Right ventricle myocardium inferior (tissue), 1 donor: ENCODE measurements around the gene EXOC6B. TPM values are rescaled to one million over a fixed set of nuclear protein-coding genes. Genes with fewer than 3 reads are reported as not detected.
"Not testable (repeated sequence)": the region's sequence is repeated elsewhere in the genome, so short reads cannot be mapped to it uniquely, and the experiment has no call there.

Source experiments
- ATAC-seq: fragments of 200-7000 bp; cut with Tn5 transposase; one replicate; pipeline ENCODE4 v1.9.1; 2020; ENCODE audit warnings: mild to moderate bottlenecking, moderate library complexity
- DNase-seq: peaks from one replicate; pipeline ENCODE4 v3.0.0; 2021; ENCODE audit errors: missing footprints
- intact Hi-C: fragments of 100-400 bp; cut with DNase I; formaldehyde crosslinking; loops from one replicate; pipeline ENCODE4 v1.11.0; 2022
- total RNA-seq: library from RNA; stranded (reverse); fragmentation: NEBNext Ultra II Directional; extraction: Animal tissue kit (Norgen Biotek cat#: 25700); gene quantifications from one replicate; pipeline ENCODE4 v1.2.1, GENCODE V29; 2021
- donor health status: DM: no; HTN: yes; CAD: no; lungs with severe emphysema.

Gene EXOC6B
- total RNA-seq, 1 donor from 2014 or later = 117 TPM

GRCh38 chr2:72583836-72584235 is 242.0 kb downstream of the EXOC6B start:
- ATAC-seq, DNase-seq, intact Hi-C loops: not testable (repeated sequence)

GRCh38 chr2:72583376-72583775 is 242.5 kb downstream of the EXOC6B start:
- intact Hi-C loops = no loop called here
- ATAC-seq (no peak), DNase-seq (no peak)

- DNase-seq (peak; percentile 41), ATAC-seq (no peak)
- intact Hi-C loops = no loop called here
Observed at GRCh38 chr2:72581560-72582181, 244.2 kb downstream of the EXOC6B start.

GRCh38 chr2:72579591-72580180 is 246.1 kb downstream of the EXOC6B start:
- ATAC-seq (no peak), DNase-seq (no peak)
- intact Hi-C loops = loop anchor here (5.0 to 10.0 kb wide), 2 partner anchors 427 to 655 kb away; no protein-coding TSS in a partner anchor

GRCh38 chr2:72576861-72577260 is 249.0 kb downstream of the EXOC6B start:
- intact Hi-C loops = loop anchor here (5.0 to 10.0 kb wide), 2 partner anchors 425 to 652 kb away; no protein-coding TSS in a partner anchor
- DNase-seq (no peak), ATAC-seq (no peak)

GRCh38 chr2:72576459-72576858 is 249.4 kb downstream of the EXOC6B start:
- intact Hi-C loops = loop anchor here (5.0 to 10.0 kb wide), 2 partner anchors 424 to 652 kb away; no protein-coding TSS in a partner anchor
- DNase-seq (no peak), ATAC-seq (no peak)

- no peak for ATAC-seq
- intact Hi-C loops = loop anchor here (5.0 to 10.0 kb wide), 2 partner anchors 423 to 650 kb away; no protein-coding TSS in a partner anchor
- no peak for DNase-seq
Observed at GRCh38 chr2:72574886-72575285, 250.9 kb downstream of the EXOC6B start.

GRCh38 chr2:72573232-72573631 is 252.6 kb downstream of the EXOC6B start:
- ATAC-seq = no peak
- intact Hi-C loops = loop anchor here (10.0 kb wide), 1 partner anchor 648 kb away; no protein-coding TSS in a partner anchor

GRCh38 chr2:72572501-72572900 is 253.3 kb downstream of the EXOC6B start:
- DNase-seq = no peak
- no peak for ATAC-seq
- intact Hi-C loops = loop anchor here (10.0 kb wide), 1 partner anchor 648 kb away; no protein-coding TSS in a partner anchor

More at GRCh38 chr2:72573232-72573631, 252.6 kb downstream of the EXOC6B start:
- DNase-seq = no peak

GRCh38 chr2:72570413-72570812 is 255.4 kb downstream of the EXOC6B start:
- intact Hi-C loops = loop anchor here (10.0 kb wide), 1 partner anchor 646 kb away; no protein-coding TSS in a partner anchor
- ATAC-seq (no peak), DNase-seq (no peak)

GRCh38 chr2:72562451-72563153 is 263.2 kb downstream of the EXOC6B start:
- ATAC-seq (no peak), DNase-seq (no peak)
- intact Hi-C loops = no loop called here

GRCh38 chr2:72561621-72562318 is 264.1 kb downstream of the EXOC6B start:
- DNase-seq (no peak), ATAC-seq (peak; percentile 46)
- intact Hi-C loops = no loop called here

GRCh38 chr2:72555943-72556342 is 269.9 kb downstream of the EXOC6B start:
- DNase-seq (no peak), ATAC-seq (no peak)
- intact Hi-C loops = no loop called here

GRCh38 chr2:72555363-72555762 is 270.5 kb downstream of the EXOC6B start:
- intact Hi-C loops, ATAC-seq, DNase-seq: not testable (repeated sequence)

GRCh38 chr2:72554910-72555309 is 270.9 kb downstream of the EXOC6B start:
- DNase-seq, intact Hi-C loops, ATAC-seq: not testable (repeated sequence)

GRCh38 chr2:72554381-72554780 is 271.5 kb downstream of the EXOC6B start:
- ATAC-seq = no peak
- intact Hi-C loops = no loop called here
- DNase-seq = no peak

- intact Hi-C loops = no loop called here
- no peak for ATAC-seq
- no peak for DNase-seq
Observed at GRCh38 chr2:72548081-72548764, 277.6 kb downstream of the EXOC6B start.

GRCh38 chr2:72545790-72546189 is 280.0 kb downstream of the EXOC6B start:
- no peak for ATAC-seq
- intact Hi-C loops = no loop called here

More at GRCh38 chr2:72545790-72546189, 280.0 kb downstream of the EXOC6B start:
- DNase-seq = no peak
